C4-2B (cell line): ENCODE data around the gene VPS16.

Experiments used
- H3K27ac ChIP-seq: fragments of 450-650 bp; 2 replicates; pipeline ENCODE4 v1.5.1; 2017
- CTCF ChIP-seq: fragments of 450-650 bp; conservative IDR thresholded peaks from 2 replicates; pipeline ENCODE4 v1.5.1; 2017; ENCODE audit warnings: mild to moderate bottlenecking
- ZFX ChIP-seq: fragments of 450-650 bp; IDR thresholded peaks from 2 replicates; pipeline ENCODE4 v1.6.1; 2017

Gene VPS16

GRCh38 chr20:2812189-2812588, 28.4 kb upstream of the VPS16 start:
- H3K27ac ChIP-seq = no peak overlapping the region
- TF ChIP-seq ZFX (no peak), CTCF (no peak)

- no peak for TF ChIP-seq ZFX
- no peak for TF ChIP-seq CTCF
- H3K27ac ChIP-seq = no peak overlapping the region
These were observed 26.5 kb upstream of the VPS16 start for GRCh38 chr20:2814076-2814475.

- H3K27ac ChIP-seq = no peak within 1 kb of the TSS
- TF ChIP-seq ZFX (no peak), CTCF (no peak)
These were observed 25.9 kb upstream of the VPS16 start, which contains the start of gene C20orf141 for GRCh38 chr20:2814587-2815051. TSS of gene C20orf141 (plus strand) at chr20:2814987. CDS start at chr20:2815185, 198 bp downstream.

GRCh38 chr20:2815242-2815900, 25.2 kb upstream of the VPS16 start:
- TF ChIP-seq ZFX (no peak), CTCF (no peak)
- H3K27ac ChIP-seq = no peak overlapping the region

GRCh38 chr20:2816030-2816582, 24.4 kb upstream of the VPS16 start, which contains the start of gene TMEM239:
TSS of gene TMEM239 (plus strand) at chr20:2816364. CDS start at chr20:2816555, 191 bp downstream.
- no peak for TF ChIP-seq CTCF
- TF ChIP-seq ZFX = no peak
- H3K27ac ChIP-seq = no peak within 1 kb of the TSS

- H3K27ac ChIP-seq = no peak overlapping the region
- TF ChIP-seq ZFX = no peak
- no peak for TF ChIP-seq CTCF
These were observed 23.8 kb upstream of the VPS16 start for GRCh38 chr20:2816583-2817340.

- TF ChIP-seq CTCF = no peak
- no peak for TF ChIP-seq ZFX
- no peak overlapping the region for H3K27ac ChIP-seq
These were observed 23.2 kb upstream of the VPS16 start for GRCh38 chr20:2817341-2817726.
